GM12864 (cell line): Measurements from ENCODE around the gene PEAK1.

ENCODE experiments used
- DNase-seq: peaks from one replicate; pipeline ENCODE4 v3.0.0-alpha.2; 2011; ENCODE audit warnings: low read depth
- H3K4me3 ChIP-seq: 2 replicates; pipeline ENCODE4 v1.5.1; 2011; ENCODE audit warnings: mild to moderate bottlenecking, low read depth, low read length, control low read depth
- CTCF ChIP-seq: IDR thresholded peaks from 2 replicates; pipeline ENCODE4 v1.5.1; 2011; ENCODE audit warnings: low read depth, mild to moderate bottlenecking, moderate library complexity, low read length, control low read depth, inconsistent platforms; ENCODE audit errors: missing control alignments

PEAK1 gene

GRCh38 chr15:77070495-77071304 lies 349.2 kb downstream of the PEAK1 start, which contains the start of gene TSPAN3:
Gene TSPAN3, minus strand, starts transcription at chr15:77071109. Its CDS starts 155 bp downstream, at chr15:77070954.
- peak within 1 kb of the TSS; percentile 91 for H3K4me3 ChIP-seq
- peak; percentile 64 for DNase-seq
- no peak for TF ChIP-seq CTCF

DNA sequence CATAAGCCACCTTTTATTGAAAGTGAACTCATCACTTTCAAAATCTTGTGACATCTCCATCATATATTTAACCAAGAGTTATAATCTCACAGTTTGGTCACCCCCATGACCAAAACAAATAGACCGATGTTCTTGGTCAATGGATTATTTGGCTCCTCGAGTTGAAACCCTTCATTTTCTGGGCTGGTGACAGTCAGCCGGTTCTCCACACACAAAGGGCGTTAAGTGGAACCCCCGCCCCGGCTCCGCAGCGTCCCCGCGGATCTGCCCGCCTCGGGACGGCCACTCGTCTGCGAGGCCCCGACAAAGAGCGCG lies 349.8 kb downstream of the PEAK1 start:
- H3K4me3 ChIP-seq = peak overlapping the region; percentile 91
- TF ChIP-seq CTCF = no peak

GRCh38 chr15:77069521-77070121 lies 350.3 kb downstream of the PEAK1 start:
- no peak for DNase-seq
- TF ChIP-seq CTCF = no peak
- H3K4me3 ChIP-seq = peak overlapping the region; percentile 91

More for the DNA sequence above, 349.8 kb downstream of the PEAK1 start:
- no peak for DNase-seq

- H3K4me3 ChIP-seq = no peak overlapping the region
- TF ChIP-seq CTCF = no peak
- no peak for DNase-seq
Observed at GRCh38 chr15:77068633-77069032, 351.3 kb downstream of the PEAK1 start.

DNA sequence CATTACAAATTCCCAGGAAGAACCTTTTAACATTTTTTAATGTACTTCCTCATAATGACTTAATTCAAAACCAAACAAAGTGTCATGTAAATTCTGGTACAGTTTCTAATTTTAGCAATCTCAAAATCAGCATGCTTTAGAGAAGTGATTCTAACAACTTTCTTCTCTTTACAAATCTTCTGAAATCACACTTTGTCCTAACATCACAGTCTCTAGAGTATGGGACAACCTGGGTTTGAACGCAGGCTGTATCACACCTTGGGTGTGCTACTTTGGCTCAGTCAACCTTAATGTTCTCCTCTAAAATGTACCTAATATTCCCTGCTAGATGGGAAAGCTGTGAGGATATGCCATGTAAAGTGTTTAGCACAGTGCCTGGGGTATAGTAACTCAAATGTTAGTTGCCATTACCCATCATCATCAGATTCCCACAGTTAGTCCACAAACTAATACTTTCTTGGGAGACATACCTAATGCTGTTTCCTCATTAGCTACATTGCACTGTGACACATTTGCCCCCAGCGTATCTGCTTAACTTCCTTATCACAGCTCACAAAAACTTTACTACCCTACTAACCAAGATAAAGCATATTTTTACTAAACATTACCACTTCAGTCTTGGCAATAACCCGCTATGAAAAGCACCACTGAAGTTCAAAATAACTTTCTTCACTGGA lies 352.1 kb downstream of the PEAK1 start:
- no peak for TF ChIP-seq CTCF
- no peak overlapping the region for H3K4me3 ChIP-seq

GRCh38 chr15:77066971-77067690 lies 352.8 kb downstream of the PEAK1 start:
- no peak for TF ChIP-seq CTCF
- H3K4me3 ChIP-seq = no peak overlapping the region
- DNase-seq = no peak

More for the DNA sequence above, 352.1 kb downstream of the PEAK1 start:
- DNase-seq = no peak
